GM18907 (cell line): ENCODE measurements around the gene CLPTM1L.
"Not testable (repeated sequence)": the region's sequence is repeated elsewhere in the genome, so short reads cannot be mapped to it uniquely, and the experiment has no call there.

Source experiments
- ATAC-seq: cut with Tn5 transposase; IDR thresholded peaks from one replicate; pipeline ENCODE4 v1.9.1; 2021; ENCODE audit warnings: mild to moderate bottlenecking, moderate library complexity; ENCODE audit not compliant: unreplicated experiment

The CLPTM1L gene

DNA sequence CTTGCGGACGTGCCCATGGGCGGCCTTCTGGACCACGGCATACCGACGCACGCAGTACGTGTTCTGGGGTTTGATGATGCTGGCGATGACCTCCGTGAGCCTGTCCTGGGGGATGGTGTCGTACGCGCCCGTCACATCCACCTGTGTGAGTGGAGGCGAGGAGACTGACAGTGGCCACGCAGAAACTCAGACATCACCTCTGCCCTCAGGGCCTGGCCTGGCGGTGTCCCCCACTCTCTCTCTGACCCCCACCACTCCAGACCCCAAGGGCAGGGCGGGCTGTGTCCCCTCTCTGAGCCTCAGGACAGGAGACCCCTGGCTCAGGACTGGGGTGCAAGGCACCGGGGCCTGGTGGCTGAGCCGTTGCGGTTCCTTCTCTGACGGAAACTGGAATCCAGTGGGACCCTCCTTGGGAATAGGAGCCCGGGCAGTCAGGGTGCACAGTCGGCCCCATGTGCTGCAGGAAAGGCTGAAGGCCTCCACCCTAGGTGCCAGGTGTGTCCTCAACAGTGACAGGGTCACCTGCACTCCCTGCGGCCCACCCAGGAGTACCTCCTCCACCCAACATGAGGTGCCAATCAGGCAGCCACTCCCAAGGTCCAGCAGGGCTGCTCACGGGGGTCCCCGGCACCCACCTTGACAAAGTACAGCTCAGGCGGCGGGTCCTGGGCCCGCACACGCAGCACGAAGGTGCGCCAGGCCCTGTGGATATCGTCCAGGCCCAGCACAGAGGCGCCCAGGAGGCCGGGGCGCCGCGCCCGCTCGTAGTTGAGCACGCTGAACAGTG is 66.0 kb downstream of the CLPTM1L start:
- ATAC-seq = no peak

DNA sequence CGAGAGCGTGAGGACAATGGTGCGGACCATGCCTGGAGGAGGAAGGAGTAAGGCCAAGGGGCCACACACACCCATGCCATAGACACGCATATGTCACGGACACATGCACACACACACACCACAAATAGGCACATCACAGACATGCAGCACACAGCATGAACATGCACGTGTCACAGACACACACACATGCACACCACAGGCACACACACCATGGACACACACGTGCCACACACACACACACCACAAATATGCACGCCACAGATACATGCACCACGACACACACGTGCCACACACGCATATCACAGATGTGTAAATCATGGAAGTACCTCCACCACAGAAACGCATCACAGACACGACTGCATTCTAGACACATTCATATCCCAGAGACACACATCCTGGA is 66.7 kb downstream of the CLPTM1L start:
- ATAC-seq = no peak

DNA sequence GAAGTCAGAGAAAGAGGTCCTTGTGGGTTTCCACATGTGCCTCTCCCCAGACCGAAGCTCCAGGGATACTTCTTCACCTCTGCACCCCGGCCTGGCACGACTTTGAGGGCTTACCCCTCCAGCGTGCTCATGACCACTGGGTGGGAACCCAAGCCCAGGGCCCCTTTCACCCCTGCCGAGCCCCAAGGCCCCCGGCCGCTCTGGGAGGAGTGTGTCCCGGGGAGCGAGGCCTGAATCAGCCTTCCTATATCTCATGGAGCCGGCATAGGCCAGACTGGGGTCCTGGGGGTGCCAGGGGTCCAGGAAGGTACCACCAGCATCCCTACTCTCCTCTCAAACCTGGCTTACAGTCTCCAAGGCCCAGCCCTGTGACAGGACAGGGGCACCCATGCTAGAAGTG is 67.1 kb downstream of the CLPTM1L start:
- no peak for ATAC-seq

- ATAC-seq = no peak
Measured at GRCh38 chr5:1277331-1277730, 67.6 kb downstream of the CLPTM1L start.

- ATAC-seq = no peak
Measured at GRCh38 chr5:1276930-1277329, 68.0 kb downstream of the CLPTM1L start.

DNA sequence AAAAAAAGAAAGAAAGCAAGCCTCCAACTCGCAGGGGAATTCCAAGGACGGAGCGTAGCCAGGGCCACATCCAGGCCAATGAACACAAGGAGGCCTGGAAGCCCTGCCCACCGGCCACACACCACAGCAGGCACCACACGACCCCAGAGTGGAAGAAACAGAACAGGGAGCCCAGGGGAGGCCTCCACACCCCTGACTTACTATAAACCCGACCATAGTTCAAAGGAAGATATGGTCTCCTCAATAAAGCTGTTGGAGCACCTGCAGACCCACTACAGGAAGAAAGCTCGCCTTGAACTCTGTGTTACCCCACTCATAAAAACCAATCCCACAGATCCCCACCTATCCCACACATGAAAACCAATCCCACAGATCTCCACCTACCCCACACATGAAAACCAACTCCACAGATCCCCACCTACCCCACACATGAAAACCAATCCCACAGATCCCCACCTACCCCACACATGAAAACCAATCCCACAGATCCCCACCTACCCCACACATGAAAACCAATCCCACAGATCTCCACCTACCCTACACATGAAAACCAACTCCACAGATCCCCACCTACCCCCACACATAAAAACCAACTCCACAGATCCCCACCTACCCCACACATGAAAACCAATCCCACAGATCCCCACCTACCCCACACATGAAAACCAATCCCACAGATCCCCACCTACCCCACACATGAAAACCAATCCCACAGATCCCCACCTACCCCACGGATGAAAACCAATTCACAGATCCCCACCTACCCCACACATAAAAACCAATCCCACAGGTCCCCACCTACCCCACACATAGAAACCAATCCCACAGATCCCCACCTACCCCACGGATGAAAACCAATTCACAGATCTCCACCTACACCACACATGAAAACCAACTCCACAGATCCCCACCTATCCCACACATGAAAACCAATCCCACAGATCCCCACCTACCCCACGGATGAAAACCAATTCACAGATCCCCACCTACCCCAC is 69.2 kb downstream of the CLPTM1L start:
- not testable (repeated sequence) for ATAC-seq

DNA sequence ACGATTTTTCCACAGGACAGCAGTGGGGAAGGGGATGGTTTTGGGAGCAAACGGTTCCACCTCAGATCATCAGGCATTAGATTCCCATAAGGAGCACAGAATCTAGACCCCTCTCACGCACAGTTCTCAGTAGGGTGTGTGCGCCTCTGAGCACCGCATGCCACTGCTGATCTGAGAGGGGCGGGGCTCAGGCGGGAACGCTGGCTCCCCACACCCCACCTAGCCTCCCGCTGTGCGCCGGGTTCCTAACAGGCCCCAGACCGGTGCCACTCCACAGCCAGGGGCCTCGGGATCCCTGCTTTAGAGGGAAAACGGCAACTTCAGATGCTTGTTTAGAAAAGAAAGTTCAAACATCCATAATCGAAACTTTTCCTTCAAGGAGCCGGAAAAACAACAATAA is 70.4 kb downstream of the CLPTM1L start:
- no peak for ATAC-seq

- ATAC-seq = no peak
Measured at GRCh38 chr5:1273745-1274144, 71.2 kb downstream of the CLPTM1L start.

DNA sequence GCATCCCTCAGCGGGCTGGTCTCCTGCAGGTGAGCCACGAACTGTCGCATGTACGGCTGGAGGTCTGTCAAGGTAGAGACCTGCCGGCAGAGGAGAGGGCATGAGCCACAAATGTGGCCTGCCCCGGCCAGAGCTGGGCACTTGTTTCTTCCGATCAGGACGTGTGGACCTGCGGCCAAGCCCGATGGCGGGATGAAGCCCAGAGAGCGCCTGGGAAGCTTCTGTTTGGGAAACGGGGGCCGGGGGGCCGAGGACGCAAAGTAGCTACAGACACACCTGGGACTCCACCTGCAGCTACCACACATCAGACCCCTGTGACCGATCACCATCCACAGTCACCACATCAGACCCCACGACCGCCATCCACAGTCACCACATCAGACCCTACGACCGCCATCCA is 72.7 kb downstream of the CLPTM1L start:
- ATAC-seq = no peak

GRCh38 chr5:1270933-1271914 is 73.7 kb downstream of the CLPTM1L start:
- ATAC-seq = no peak

- ATAC-seq = no peak
Measured at GRCh38 chr5:1270426-1270825, 74.5 kb downstream of the CLPTM1L start.

DNA sequence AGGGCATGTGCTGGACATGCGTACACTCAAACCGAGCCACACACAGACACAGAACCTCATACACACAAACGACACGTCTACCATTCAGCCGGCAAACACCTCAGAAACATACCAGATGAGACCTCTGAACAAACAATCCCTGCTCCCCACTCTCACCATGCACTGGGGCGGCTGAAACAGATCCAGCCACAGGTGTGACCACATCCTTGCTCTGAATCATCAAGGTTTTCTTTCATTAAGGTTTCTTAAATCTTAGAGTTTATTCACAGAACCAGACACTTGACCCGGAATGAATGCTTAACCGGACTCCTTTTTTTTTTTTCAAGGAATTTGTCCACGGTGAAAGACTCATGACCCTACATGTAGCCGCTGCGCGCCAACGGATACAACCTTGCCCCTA is 76.2 kb downstream of the CLPTM1L start:
- ATAC-seq = no peak

DNA sequence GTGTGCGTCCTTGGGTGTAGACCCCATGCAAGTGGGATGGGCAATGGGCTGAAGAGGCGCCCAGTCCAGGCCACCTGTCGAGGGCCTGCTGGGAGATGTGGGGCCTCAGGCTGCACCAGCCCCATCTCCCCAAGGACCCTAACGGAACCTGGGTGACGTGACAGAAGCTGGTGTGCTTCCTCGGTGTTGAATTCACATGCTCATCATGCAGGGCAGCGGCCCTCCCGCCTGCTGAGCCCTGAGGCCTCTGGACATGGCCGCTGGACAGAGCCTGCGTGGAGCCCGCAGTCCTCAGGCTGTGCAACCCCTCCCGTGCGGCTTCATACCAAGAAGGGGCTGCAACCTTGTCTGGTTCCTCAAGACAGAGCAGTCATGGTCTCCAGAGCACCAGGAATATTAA is 76.8 kb downstream of the CLPTM1L start:
- ATAC-seq = no peak
